Neural progenitor cell (in vitro differentiated cells): Measurements from ENCODE around the gene NDE1. TPM values are rescaled to one million over a fixed set of nuclear protein-coding genes. Genes with fewer than 3 reads are reported as not detected.

Source experiments
- DNase-seq: peaks from one replicate; pipeline ENCODE4 v3.0.0-alpha.2; 2016; ENCODE audit warnings: low spot score
- H2AFZ ChIP-seq: fragments of 200-600 bp; sonication (generic); replicated peaks from 2 replicates; pipeline ENCODE4 v1.6.1; 2016; ENCODE audit warnings: antibody characterized with exemption
- H3F3A ChIP-seq: fragments of 200-600 bp; sonication (generic); 2 replicates; pipeline ENCODE4 v1.6.1; 2016; ENCODE audit warnings: antibody characterized with exemption, low read depth
- H3K27ac ChIP-seq: fragments of 200-600 bp; sonication (generic); 2 replicates; pipeline ENCODE4 v1.5.1; 2016; ENCODE audit warnings: mild to moderate bottlenecking
- H3K27me3 ChIP-seq: fragments of 200-600 bp; sonication (generic); 2 replicates; pipeline ENCODE4 v1.6.1; 2016; ENCODE audit warnings: mild to moderate bottlenecking, moderate library complexity
- H3K36me3 ChIP-seq: fragments of 200-600 bp; sonication (generic); 2 replicates; pipeline ENCODE4 v1.5.1; 2016
- H3K4me1 ChIP-seq: fragments of 200-600 bp; sonication (generic); 2 replicates; pipeline ENCODE4 v1.6.1; 2016; ENCODE audit warnings: mixed run types
- H3K4me2 ChIP-seq: fragments of 200-600 bp; sonication (generic); 2 replicates; pipeline ENCODE4 v1.6.1; 2016
- H3K4me3 ChIP-seq: fragments of 200-600 bp; sonication (generic); 2 replicates; pipeline ENCODE4 v1.5.1; 2016
- H3K79me2 ChIP-seq: fragments of 200-600 bp; sonication (generic); 2 replicates; pipeline ENCODE4 v1.6.1; 2016; ENCODE audit warnings: low read depth
- H3K9ac ChIP-seq: fragments of 200-600 bp; sonication (generic); 2 replicates; pipeline ENCODE4 v1.6.1; 2016
- H3K9me3 ChIP-seq: fragments of 200-600 bp; sonication (generic); 2 replicates; pipeline ENCODE4 v1.5.1; 2016; ENCODE audit warnings: low read depth
- H4K20me1 ChIP-seq: fragments of 200-600 bp; sonication (generic); 2 replicates; pipeline ENCODE4 v1.6.1; 2016; ENCODE audit warnings: low read depth
- H3K27ac Mint-ChIP-seq: 3 replicates; pipeline ENCODE4 v1.8.0; 2021; ENCODE audit warnings: mixed read lengths
- H3K27me3 Mint-ChIP-seq: 2 replicates; pipeline ENCODE4 v1.8.0; 2022; ENCODE audit warnings: low read depth, mild to moderate bottlenecking, inconsistent platforms, moderate library complexity, mixed read lengths; ENCODE audit not compliant: insufficient read depth
- H3K36me3 Mint-ChIP-seq: 3 replicates; pipeline ENCODE4 v1.8.0; 2021; ENCODE audit warnings: mixed read lengths
- H3K4me1 Mint-ChIP-seq: 3 replicates; pipeline ENCODE4 v1.8.0; 2021; ENCODE audit warnings: mixed read lengths
- H3K4me3 Mint-ChIP-seq: 3 replicates; pipeline ENCODE4 v1.8.0; 2021; ENCODE audit warnings: mild to moderate bottlenecking, moderate library complexity, mixed read lengths
- H3K9me3 Mint-ChIP-seq: 3 replicates; pipeline ENCODE4 v1.8.0; 2020; ENCODE audit warnings: mixed read lengths
- CTCF ChIP-seq: fragments of 200-600 bp; sonication (generic); IDR thresholded peaks from 2 replicates; pipeline ENCODE4 v1.5.1; 2017; ENCODE audit warnings: antibody characterized with exemption, mild to moderate bottlenecking
- EZH2 ChIP-seq: fragments of 200-600 bp; sonication (generic); IDR thresholded peaks from 2 replicates; pipeline ENCODE4 v1.6.1; 2017; ENCODE audit warnings: antibody characterized with exemption, mild to moderate bottlenecking, moderate library complexity
- EZH2phosphoT487 ChIP-seq: fragments of 200-600 bp; sonication (generic); IDR thresholded peaks from 2 replicates; pipeline ENCODE4 v1.6.1; 2017; ENCODE audit warnings: antibody characterized with exemption
- total RNA-seq: library from RNA; depleted of rRNA; stranded (reverse); fragments of >200 nt; gene quantifications from 2 replicates; pipeline ENCODE4 v1.2.3, GENCODE V29; 2015; ENCODE audit warnings: low replicate concordance

Gene NDE1
- total RNA-seq, 1 donor from 2014 or later = 85.3 TPM

- Histone ChIP-seq H3K9ac (no peak overlapping the region), H3F3A (no peaks in the 10 kb centered on the region), H3K27me3 (no peaks in the 10 kb centered on the region), H3K4me2 (no peak overlapping the region), H3K4me1 (no peaks in the 10 kb centered on the region), H3K27ac (no peak overlapping the region), H3K36me3 (no peaks in the 10 kb centered on the region), H2AFZ (no peak overlapping the region), H3K4me3 (no peak overlapping the region), H4K20me1 (no peaks in the 10 kb centered on the region), H3K79me2 (no peaks in the 10 kb centered on the region), H3K9me3 (no peaks in the 10 kb centered on the region)
- Mint-ChIP-seq H3K27me3 (peaks cover 2% of the 10 kb centered on the region), H3K36me3 (peaks cover 10% of the 10 kb centered on the region), H3K9me3 (no peaks in the 10 kb centered on the region), H3K4me1 (no peaks in the 10 kb centered on the region), H3K27ac (no peak overlapping the region), H3K4me3 (no peak overlapping the region)
- no peak for DNase-seq
- TF ChIP-seq EZH2phosphoT487 (no peak), CTCF (no peak), EZH2 (no peak)
These were observed 55.1 kb downstream of the NDE1 start for GRCh38 chr16:15705064-15705565.

GRCh38 chr16:15707332-15707731, 57.3 kb downstream of the NDE1 start:
- Mint-ChIP-seq H3K36me3 (peaks cover 7% of the 10 kb centered on the region), H3K9me3 (no peaks in the 10 kb centered on the region), H3K27me3 (peaks cover 2% of the 10 kb centered on the region), H3K4me3 (no peak overlapping the region), H3K27ac (no peak overlapping the region), H3K4me1 (no peaks in the 10 kb centered on the region)
- no peaks in the 10 kb centered on the region for H4K20me1 ChIP-seq
- H3K79me2 ChIP-seq = no peaks in the 10 kb centered on the region
- TF ChIP-seq CTCF = no peak
- no peaks in the 10 kb centered on the region for H3K36me3 ChIP-seq
- H3K27ac ChIP-seq = no peak overlapping the region
- H3K4me1 ChIP-seq = no peaks in the 10 kb centered on the region
- DNase-seq = no peak
- H3F3A ChIP-seq = no peaks in the 10 kb centered on the region
- no peaks in the 10 kb centered on the region for H3K9me3 ChIP-seq
- no peak overlapping the region for H3K4me2 ChIP-seq
- H3K27me3 ChIP-seq = no peaks in the 10 kb centered on the region
- no peak overlapping the region for H3K4me3 ChIP-seq
- H2AFZ ChIP-seq = no peak overlapping the region
- no peak overlapping the region for H3K9ac ChIP-seq

- TF ChIP-seq EZH2phosphoT487 = no peak
- Mint-ChIP-seq H3K36me3 (peaks cover 6% of the 10 kb centered on the region), H3K9me3 (no peaks in the 10 kb centered on the region), H3K27ac (no peak overlapping the region), H3K4me1 (peaks cover 2% of the 10 kb centered on the region), H3K27me3 (peaks cover 2% of the 10 kb centered on the region), H3K4me3 (no peak overlapping the region)
- Histone ChIP-seq H3K9ac (no peak overlapping the region), H3K36me3 (no peaks in the 10 kb centered on the region), H3K79me2 (no peaks in the 10 kb centered on the region), H3K4me3 (no peak overlapping the region), H3K27me3 (no peaks in the 10 kb centered on the region), H3K9me3 (no peaks in the 10 kb centered on the region), H4K20me1 (no peaks in the 10 kb centered on the region), H3K27ac (no peak overlapping the region), H3F3A (no peaks in the 10 kb centered on the region), H3K4me1 (no peaks in the 10 kb centered on the region), H2AFZ (no peak overlapping the region), H3K4me2 (no peak overlapping the region)
- DNase-seq = no peak
These were observed 58.1 kb downstream of the NDE1 start for GRCh38 chr16:15708096-15708495.

DNA sequence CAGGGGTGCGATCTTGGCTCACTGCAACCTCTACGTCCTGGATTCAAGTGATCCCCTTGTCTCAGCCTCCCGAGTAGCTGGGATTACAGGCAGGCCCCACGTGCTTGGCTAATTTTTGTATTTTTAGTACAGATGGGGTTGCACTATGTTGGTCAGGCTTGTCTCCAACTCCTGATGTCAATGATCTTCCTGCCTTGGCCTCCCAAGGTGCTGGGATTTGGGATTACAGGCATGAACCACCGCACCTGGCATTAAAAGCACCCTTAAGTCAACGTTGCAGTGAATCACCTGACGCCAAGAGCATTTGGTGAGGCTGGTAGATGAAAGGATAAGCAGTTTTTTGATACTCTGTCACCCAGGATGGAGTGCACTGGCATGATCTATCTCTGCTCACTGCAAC, 59.0 kb downstream of the NDE1 start:
- no peaks in the 10 kb centered on the region for H3K4me1 ChIP-seq
- Mint-ChIP-seq H3K36me3 (peaks cover 3% of the 10 kb centered on the region), H3K27me3 (peaks cover 4% of the 10 kb centered on the region), H3K4me1 (peaks cover 3% of the 10 kb centered on the region), H3K27ac (no peak overlapping the region), H3K9me3 (no peaks in the 10 kb centered on the region), H3K4me3 (no peak overlapping the region)
- H3K36me3 ChIP-seq = no peaks in the 10 kb centered on the region
- H3F3A ChIP-seq = no peaks in the 10 kb centered on the region
- H3K9me3 ChIP-seq = no peaks in the 10 kb centered on the region
- no peak overlapping the region for H3K4me2 ChIP-seq
- H3K4me3 ChIP-seq = no peak overlapping the region
- no peak for DNase-seq
- no peak overlapping the region for H3K9ac ChIP-seq
- H2AFZ ChIP-seq = no peak overlapping the region
- TF ChIP-seq CTCF = no peak
- TF ChIP-seq EZH2phosphoT487 = no peak
- TF ChIP-seq EZH2 = no peak
- H3K27ac ChIP-seq = no peak overlapping the region
- H4K20me1 ChIP-seq = no peaks in the 10 kb centered on the region
- no peaks in the 10 kb centered on the region for H3K27me3 ChIP-seq
- H3K79me2 ChIP-seq = no peaks in the 10 kb centered on the region
